GM12892 (cell line): ENCODE measurements around the gene CACNB4.

Experiments
- DNase-seq: peaks from one replicate; pipeline ENCODE4 v3.0.0; 2011; ENCODE audit not compliant: insufficient read length
- FAIRE-seq: peaks from 2 replicates; lab custom pipeline; 2011; peaks lifted over from hg19 to GRCh38; lab: Jason Lieb, UNC
- POLR2A ChIP-seq: IDR thresholded peaks from 2 replicates; pipeline ENCODE4 v1.6.1; 2011; ENCODE audit warnings: low read depth, low read length, control low read depth
- POLR2AphosphoS5 ChIP-seq: IDR thresholded peaks from 2 replicates; pipeline ENCODE4 v1.6.1; 2011; ENCODE audit warnings: low read depth, low read length, control low read depth
- TAF1 ChIP-seq: IDR thresholded peaks from 2 replicates; pipeline ENCODE4 v1.6.1; 2011; ENCODE audit warnings: low read depth, mild to moderate bottlenecking, control low read depth, low read length, borderline replicate concordance

The CACNB4 gene

GRCh38 chr2:151844211-151844896 lies 254.5 kb downstream of the CACNB4 start:
- TF ChIP-seq TAF1 = no peak
- no peak for TF ChIP-seq POLR2AphosphoS5
- no peak for TF ChIP-seq POLR2A
- FAIRE-seq = no peak
- DNase-seq = no peak

- DNase-seq (no peak), FAIRE-seq (no peak)
- TF ChIP-seq POLR2AphosphoS5 = no peak
- no peak for TF ChIP-seq POLR2A
- no peak for TF ChIP-seq TAF1
Measured at GRCh38 chr2:151843691-151844061, 255.2 kb downstream of the CACNB4 start.

- no peak for DNase-seq
- no peak for TF ChIP-seq POLR2A
- TF ChIP-seq TAF1 = no peak
- TF ChIP-seq POLR2AphosphoS5 = no peak
- peak; percentile 62 for FAIRE-seq
Measured at GRCh38 chr2:151842830-151843690, 255.8 kb downstream of the CACNB4 start.

- TF ChIP-seq POLR2AphosphoS5 = no peak
- TF ChIP-seq TAF1 = no peak
- no peak for TF ChIP-seq POLR2A
- no peak for FAIRE-seq
Measured at GRCh38 chr2:151841047-151841424, 257.8 kb downstream of the CACNB4 start.

GRCh38 chr2:151840216-151841046 lies 258.4 kb downstream of the CACNB4 start:
- FAIRE-seq = peak; percentile 100
- DNase-seq = no peak
- TF ChIP-seq POLR2A (no peak), TAF1 (no peak), POLR2AphosphoS5 (no peak)

More at GRCh38 chr2:151841047-151841424, 257.8 kb downstream of the CACNB4 start:
- DNase-seq = no peak

GRCh38 chr2:151837926-151838325 lies 260.9 kb downstream of the CACNB4 start:
- FAIRE-seq (no peak), DNase-seq (no peak)
- no peak for TF ChIP-seq TAF1
- no peak for TF ChIP-seq POLR2AphosphoS5
- no peak for TF ChIP-seq POLR2A

- FAIRE-seq (peak; percentile 80), DNase-seq (no peak)
- TF ChIP-seq POLR2A (no peak), POLR2AphosphoS5 (no peak), TAF1 (no peak)
Measured at GRCh38 chr2:151833984-151834383, 264.9 kb downstream of the CACNB4 start.

GRCh38 chr2:151830961-151831360 lies 267.9 kb downstream of the CACNB4 start:
- DNase-seq (no peak), FAIRE-seq (no peak)
- TF ChIP-seq POLR2A = no peak
- TF ChIP-seq POLR2AphosphoS5 = no peak
- TF ChIP-seq TAF1 = no peak

GRCh38 chr2:151828890-151829324 lies 269.9 kb downstream of the CACNB4 start:
- TF ChIP-seq TAF1 (no peak), POLR2AphosphoS5 (no peak), POLR2A (no peak)
- DNase-seq (no peak), FAIRE-seq (no peak)

GRCh38 chr2:151828143-151828889 lies 270.5 kb downstream of the CACNB4 start, which contains the start of gene ARL5A:
Gene ARL5A (minus strand): TSS chr2:151828421. CDS start chr2:151828176, 245 bp downstream.
- peak; percentile 79 for DNase-seq
- peak; percentile 100 for FAIRE-seq
- TF ChIP-seq TAF1 (peak; percentile 78; the same call in 1 of the 2 replicates), POLR2A (peak; percentile 95), POLR2AphosphoS5 (peak; percentile 96)
